DMS53 treated with DMSO at 0.1 percent for 48 hours (cell line): ENCODE data around the gene CHEK1.
"Not testable (repeated sequence)": the region's sequence is repeated elsewhere in the genome, so short reads cannot be mapped to it uniquely, and the experiment has no call there.

Experiments used
- DNase-seq: peaks from one replicate; lab custom pipeline; 2025; ENCODE audit not compliant: unreplicated experiment; lab: John Stamatoyannopoulos, UW

CHEK1 gene

DNA sequence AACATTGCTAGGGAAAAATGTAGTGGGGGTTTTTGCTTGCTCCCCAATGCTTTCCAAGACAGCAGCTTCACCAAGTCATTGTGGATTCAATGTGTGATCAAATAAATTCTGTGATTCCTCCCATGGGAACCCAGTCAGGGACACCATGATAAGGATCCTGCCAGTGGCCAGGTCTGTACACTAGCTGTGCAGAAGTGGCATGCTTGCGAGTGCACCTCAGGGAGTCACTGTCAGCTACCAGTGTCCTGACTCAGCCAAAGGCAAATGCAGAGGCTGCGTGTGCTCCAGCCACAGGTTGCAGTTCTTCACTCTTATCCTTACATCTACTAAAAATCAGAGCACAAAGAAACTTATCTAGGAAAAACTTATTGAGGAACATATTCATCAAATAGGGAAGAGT, 65.0 kb downstream of the CHEK1 start:
- DNase-seq = no peak

- DNase-seq = no peak
Observed at GRCh38 chr11:125692887-125693286, 67.9 kb downstream of the CHEK1 start.

- no peak for DNase-seq
Observed at GRCh38 chr11:125694951-125695350, 70.0 kb downstream of the CHEK1 start.

GRCh38 chr11:125701018-125701610, 76.2 kb downstream of the CHEK1 start:
- DNase-seq = no peak

DNA sequence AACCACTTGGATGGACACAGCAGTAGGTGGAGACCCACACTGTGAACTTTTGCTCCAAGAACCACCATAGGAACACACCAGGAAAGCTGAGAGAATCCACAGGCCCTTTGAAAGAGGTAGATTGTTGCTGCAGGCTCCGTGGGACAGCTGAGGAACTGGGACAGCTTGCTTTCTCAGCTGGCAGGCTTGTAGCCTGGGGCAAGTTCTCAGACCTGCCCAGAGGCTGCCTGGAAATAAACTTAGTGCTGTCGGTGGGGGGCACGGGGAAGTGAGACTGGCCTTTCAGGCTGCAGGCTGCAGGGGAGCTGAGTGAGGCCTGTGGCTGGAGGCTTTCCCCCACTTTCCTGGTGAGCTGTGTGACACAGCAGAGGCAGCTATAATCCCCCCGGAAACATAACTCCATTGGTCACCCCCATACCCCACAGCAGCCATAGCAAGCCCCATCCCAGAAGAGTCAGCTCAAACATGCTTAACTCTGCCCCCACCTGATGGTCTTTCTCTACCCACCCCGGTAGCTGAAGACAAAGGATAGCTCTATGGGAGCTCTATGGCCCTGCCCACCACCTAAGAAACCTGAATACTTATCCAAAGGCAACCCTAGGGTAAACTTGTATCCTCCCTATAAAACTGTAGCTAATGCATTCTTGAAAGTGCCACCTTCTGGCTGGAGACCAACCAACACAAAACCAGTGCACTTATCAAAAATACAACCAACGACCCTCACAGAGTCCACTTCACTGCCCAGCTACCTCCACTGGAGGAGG, 77.1 kb downstream of the CHEK1 start:
- no peak for DNase-seq

GRCh38 chr11:125704686-125705085, 79.7 kb downstream of the CHEK1 start:
- not testable (repeated sequence) for DNase-seq

DNA sequence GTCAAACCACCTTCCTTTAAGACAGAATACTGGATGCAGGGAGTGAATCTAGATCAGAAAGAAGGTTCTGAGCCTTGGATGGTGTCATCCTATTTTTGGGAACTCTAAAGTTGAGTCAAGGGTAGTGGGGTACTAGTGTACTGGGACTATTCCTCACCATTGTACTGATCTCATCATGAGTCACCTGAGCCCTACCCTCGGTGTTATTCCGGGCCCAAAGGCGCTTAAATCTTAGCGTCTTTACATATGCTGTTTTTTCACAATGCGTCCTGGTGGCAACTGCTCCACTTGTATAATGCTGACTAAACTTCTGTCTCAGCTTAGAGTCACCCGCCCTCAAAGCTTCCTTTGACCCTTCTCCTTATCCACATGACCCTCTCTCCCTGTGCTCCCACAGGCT, 95.8 kb downstream of the CHEK1 start:
- DNase-seq = no peak

DNA sequence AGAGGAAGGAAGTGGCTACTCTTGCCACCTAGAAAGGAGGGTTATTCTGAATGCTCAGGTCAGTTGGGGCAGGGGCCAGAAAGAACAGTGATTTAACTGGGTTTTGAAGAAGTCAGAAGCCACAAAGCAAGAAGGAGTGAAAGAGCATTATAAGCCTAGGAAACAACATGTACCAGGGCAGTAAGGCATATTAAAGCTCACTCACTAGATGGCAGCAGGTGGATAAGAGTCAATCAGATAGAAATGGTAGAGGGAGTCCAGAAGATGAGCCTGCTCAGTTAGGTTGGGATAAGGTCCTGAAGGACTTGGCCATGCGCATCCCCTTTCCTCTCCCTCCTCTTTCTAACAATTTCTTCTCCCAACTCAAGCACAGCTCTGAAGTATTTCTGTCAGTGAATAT, 99.2 kb downstream of the CHEK1 start:
- peak; percentile 23 for DNase-seq
